NCI-H2196 (cell line): ENCODE results near the gene GPR158.

Experiments used
- DNase-seq: peaks from one replicate; lab custom pipeline; 2025; ENCODE audit not compliant: unreplicated experiment; lab: John Stamatoyannopoulos, UW

GPR158 gene

DNA sequence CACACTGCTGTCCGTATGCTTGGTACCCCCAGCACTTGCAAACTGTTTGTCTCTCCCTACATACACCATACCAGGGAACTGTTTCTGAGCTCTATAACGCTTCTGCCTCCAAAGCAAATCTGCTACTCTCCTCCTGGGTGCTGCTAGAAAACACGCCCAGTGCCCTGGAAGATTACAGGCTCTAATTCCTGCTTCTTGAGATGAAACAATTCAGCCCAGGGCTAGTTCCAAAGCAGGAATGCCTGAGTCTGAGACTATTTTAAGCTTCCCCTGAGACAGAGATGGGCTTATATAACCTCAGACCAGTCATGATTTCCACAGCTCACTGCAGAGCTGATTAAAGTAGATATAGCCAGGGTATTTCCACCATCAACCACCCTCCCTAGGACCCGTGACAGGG is 327.1 kb downstream of the GPR158 start:
- DNase-seq: no peak

DNA sequence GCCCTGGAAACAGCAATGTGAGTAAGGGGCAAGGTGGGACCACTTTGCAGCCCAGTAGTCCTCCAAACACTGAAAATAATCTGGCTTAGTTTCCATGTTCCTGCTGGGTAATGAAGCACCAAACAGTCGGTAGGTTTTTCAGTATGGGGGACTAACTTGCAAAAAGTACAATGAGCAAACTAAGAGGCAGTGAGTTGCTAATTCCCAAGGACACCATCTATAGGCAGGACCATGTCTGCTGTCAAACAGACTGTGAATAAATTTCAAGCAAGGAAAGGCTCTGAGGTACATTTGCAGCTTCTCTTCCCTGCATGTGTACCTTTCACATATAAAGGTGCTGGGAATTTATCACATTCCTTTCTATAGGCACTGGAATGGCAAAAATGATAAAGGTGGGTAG is 327.7 kb downstream of the GPR158 start:
- DNase-seq: no peak

DNA sequence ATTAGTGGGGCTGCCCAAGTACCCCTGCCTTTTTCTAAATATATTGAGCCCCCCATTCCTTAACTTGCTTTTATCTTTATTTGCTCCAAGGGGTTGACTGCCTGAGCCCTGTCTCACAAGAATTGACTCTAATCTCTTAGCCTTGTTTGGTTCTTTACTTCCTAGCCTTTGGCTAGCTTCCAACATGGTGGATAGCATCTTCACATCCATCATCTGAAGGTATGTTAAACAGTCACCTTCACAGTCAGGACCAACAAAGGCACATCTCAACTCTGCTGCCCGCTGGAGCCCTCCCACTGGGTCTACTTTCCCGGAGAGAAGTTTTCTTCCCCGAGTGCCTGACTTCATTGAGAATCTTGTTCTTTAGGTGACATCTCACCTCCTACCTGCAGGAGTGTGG is 329.5 kb downstream of the GPR158 start:
- DNase-seq: no peak

GRCh38 chr10:25504838-25505237 is 330.0 kb downstream of the GPR158 start:
- DNase-seq: no peak

- DNase-seq: no peak
Observed at GRCh38 chr10:25505466-25505865, 330.7 kb downstream of the GPR158 start.

DNA sequence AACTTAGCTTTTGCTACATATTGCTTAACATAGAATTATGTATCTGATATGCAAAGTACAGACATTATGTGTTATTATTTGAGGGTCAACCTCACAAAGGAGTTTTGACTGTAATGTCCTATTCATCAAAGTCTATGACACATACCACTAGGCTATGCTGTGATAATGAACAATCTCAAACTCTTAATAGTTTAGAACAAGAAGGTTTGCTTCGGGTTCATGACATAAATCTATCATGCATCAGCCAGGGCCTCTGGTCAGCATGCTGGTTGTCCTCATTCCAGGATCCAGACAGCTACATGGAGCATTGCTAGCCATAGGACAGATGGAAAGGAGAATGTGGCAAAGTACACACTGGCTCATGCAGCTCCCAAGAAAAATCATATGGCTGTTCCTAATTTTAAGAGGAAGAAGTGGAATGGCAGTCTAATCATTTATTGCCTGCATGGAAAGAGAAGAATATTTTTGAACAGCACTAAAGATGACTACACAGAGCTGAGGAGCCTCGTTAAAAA is 332.1 kb downstream of the GPR158 start:
- no peak for DNase-seq

DNA sequence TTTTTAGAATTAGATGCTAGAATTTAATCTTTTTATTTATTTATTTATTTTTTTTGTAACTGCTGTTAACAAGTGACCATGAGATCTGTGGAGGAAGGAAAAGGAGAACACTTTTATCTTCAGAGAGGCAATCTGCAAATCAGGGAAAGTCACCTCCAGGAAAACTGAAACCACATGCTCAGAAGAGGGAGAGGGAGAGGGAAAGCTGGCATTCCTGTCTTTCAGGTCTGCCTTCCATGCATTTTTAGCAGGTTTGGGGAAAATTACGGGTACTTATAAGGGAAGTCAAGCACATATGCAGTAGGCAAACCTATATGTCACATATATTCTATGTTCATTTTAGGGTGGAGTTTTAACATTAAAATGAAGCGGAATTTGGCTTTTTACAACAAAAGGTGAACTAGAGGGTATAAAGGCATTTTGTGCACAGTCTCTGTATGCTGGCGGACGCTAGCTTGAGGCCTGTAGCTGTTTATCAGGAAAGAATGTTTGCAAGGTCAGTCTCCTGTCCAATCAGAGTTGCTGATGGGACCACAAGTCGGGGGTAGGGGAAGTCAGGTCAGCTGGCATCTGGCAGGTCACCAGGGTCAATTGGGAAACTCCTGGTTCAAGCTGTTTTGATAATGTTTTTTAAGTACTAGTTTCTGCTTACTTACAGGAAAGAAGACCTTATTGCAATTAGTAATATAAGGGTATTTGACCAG is 333.5 kb downstream of the GPR158 start:
- DNase-seq: no peak

DNA sequence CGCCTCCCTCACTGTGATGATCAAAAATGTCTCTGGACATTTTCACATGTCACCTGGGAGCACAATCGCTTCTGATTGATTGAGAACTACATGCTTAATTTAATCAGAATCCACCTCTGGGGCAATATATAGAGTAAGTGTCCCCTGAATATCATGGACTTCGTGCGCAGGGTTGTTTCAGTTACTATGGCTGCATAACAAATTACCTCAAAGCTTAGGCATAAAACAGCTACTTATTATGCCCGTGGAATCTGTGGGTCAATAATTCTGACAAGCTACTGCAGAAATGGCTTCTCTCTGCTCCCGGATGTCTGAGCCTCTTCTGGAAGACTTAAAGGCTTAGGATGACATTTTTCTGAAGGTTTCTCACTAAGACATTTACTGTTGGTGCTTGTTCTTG is 334.4 kb downstream of the GPR158 start:
- no peak for DNase-seq

- no peak for DNase-seq
Observed at GRCh38 chr10:25522294-25522693, 347.5 kb downstream of the GPR158 start.

GRCh38 chr10:25522946-25523608 is 348.3 kb downstream of the GPR158 start:
- DNase-seq: no peak

GRCh38 chr10:25530306-25530705 is 355.5 kb downstream of the GPR158 start:
- no peak for DNase-seq

- DNase-seq: no peak
Observed at GRCh38 chr10:25531457-25532061, 356.8 kb downstream of the GPR158 start.

GRCh38 chr10:25532213-25532612 is 357.4 kb downstream of the GPR158 start:
- no peak for DNase-seq

- DNase-seq: no peak
Observed at GRCh38 chr10:25536027-25536426, 361.2 kb downstream of the GPR158 start.

- no peak for DNase-seq
Observed at GRCh38 chr10:25547382-25547781, 372.6 kb downstream of the GPR158 start.

DNA sequence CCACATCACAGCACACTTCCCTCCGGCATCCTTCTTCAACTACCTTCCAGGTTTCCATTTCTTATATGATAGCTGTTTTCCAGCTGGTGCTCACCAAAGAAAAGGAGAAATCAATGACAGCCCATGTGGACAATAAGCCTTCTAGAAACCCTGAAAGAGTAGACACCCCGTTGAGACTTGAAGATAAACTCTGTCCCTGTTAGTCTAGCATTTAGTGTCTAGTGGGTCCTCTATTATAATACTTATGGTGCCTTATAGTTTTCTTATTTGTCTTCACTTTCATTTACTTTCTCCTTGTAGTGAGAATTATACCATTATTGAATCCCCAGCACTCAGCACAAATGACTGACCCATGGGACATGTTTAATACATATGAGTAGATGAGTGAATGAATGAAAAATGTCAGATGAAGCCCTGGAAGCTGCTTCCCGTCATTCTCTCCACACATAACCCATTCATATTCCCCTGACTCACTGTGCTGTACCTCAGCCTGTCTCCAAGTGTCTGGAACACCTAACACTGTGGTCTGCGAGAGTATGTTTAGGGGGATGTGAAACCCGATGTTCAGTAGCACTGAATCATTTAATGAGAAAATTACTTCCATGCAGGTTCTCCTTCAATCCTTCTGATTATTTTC is 377.6 kb downstream of the GPR158 start:
- DNase-seq: no peak

GRCh38 chr10:25555865-25556264 is 381.1 kb downstream of the GPR158 start:
- DNase-seq: no peak

- DNase-seq: peak; percentile 1
Observed at GRCh38 chr10:25556457-25556856, 381.7 kb downstream of the GPR158 start.

DNA sequence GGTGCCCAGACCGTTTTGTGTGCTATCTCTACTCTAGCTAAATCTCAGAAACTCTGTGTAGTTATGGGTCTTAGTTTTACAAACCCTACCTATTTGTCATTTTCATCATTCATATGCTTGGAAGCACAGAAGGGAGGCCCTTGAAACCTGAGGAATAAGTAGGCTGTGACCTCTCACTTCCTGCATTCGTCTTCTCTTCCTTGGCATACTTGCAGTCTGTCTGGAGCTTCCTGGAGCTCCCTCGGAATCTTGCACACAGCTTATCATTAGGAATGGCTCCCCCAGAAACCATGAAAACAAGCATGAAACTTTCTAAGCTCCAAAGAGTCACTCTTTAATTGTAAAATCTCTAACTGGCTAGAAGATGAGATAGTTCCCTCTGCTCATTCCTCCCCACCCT is 382.3 kb downstream of the GPR158 start:
- no peak for DNase-seq

GRCh38 chr10:25561758-25562157 is 387.0 kb downstream of the GPR158 start:
- no peak for DNase-seq

GRCh38 chr10:25562547-25562946 is 387.7 kb downstream of the GPR158 start:
- DNase-seq: no peak

DNA sequence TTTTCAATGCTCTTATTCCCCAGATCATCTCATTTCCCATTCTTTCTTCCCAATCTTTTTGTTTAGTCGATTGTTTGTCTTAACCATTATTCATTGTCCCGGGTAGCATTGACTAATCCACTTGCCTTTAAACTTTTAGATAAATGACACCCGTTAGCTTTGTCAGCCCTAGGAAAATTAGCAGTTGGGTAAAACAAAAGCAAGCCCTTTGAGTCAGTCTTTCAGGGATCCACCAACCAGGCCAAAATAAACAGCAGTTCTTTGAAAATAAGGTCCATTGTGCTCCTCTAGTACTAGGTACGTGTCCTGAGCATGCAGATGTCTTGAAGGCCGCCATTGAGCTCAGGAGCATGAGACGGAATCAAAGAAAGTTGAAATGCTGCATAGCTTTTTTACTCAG is 389.6 kb downstream of the GPR158 start:
- no peak for DNase-seq
